T-helper 1 cell treated with Interleukin-12 subunit alpha and Interleukin-12 subunit beta and Interleukin-4 antibody, amounts not matched to agents 30 ng/mL and 1 ng/mL, for 36 hours (primary cell): ENCODE results near the gene AP3B1. TPM values are rescaled to one million over a fixed set of nuclear protein-coding genes. Genes with fewer than 3 reads are reported as not detected.

Experiments
- intact Hi-C: fragments of 100-400 bp; cut with micrococcal nuclease; formaldehyde crosslinking; loops from one replicate; pipeline ENCODE4 v1.15.1; 2024
- total RNA-seq: library from RNA; stranded (reverse); gene quantifications from 2 replicates; pipeline ENCODE4 v1.2.3, GENCODE V29; 2022

AP3B1 gene
- total RNA-seq, 1 donor from 2014 or later: 43.3 TPM

- intact Hi-C loops: no loop called here
Measured at GRCh38 chr5:77983482-77984199, 310.9 kb downstream of the AP3B1 start.

- intact Hi-C loops: no loop called here
Measured at GRCh38 chr5:77981820-77982219, 312.7 kb downstream of the AP3B1 start.

GRCh38 chr5:77974576-77974975, 319.9 kb downstream of the AP3B1 start:
- intact Hi-C loops: loop anchor here (5.0 kb wide), 1 partner anchor 332 kb away; no protein-coding TSS in a partner anchor

GRCh38 chr5:77973253-77973609, 321.3 kb downstream of the AP3B1 start:
- intact Hi-C loops: loop anchor here (5.0 kb wide), 1 partner anchor 331 kb away; no protein-coding TSS in a partner anchor

- intact Hi-C loops: loop anchor here (5.0 kb wide), 1 partner anchor 330 kb away; no protein-coding TSS in a partner anchor
Measured at GRCh38 chr5:77972469-77973252, 321.8 kb downstream of the AP3B1 start.

GRCh38 chr5:77971776-77972468, 322.6 kb downstream of the AP3B1 start:
- intact Hi-C loops: loop anchor here (5.0 kb wide), 1 partner anchor 330 kb away; no protein-coding TSS in a partner anchor

GRCh38 chr5:77970891-77971290, 323.6 kb downstream of the AP3B1 start:
- intact Hi-C loops: loop anchor here (5.0 kb wide), 1 partner anchor 329 kb away; no protein-coding TSS in a partner anchor

- intact Hi-C loops: no loop called here
Measured at GRCh38 chr5:77963795-77964194, 330.7 kb downstream of the AP3B1 start.

GRCh38 chr5:77960863-77961396, 333.6 kb downstream of the AP3B1 start:
- intact Hi-C loops: no loop called here

- intact Hi-C loops: no loop called here
Measured at GRCh38 chr5:77960305-77960704, 334.2 kb downstream of the AP3B1 start.

GRCh38 chr5:77958642-77959330, 335.7 kb downstream of the AP3B1 start:
- intact Hi-C loops: no loop called here

- intact Hi-C loops: no loop called here
Measured at GRCh38 chr5:77957931-77958521, 336.5 kb downstream of the AP3B1 start.

- intact Hi-C loops: no loop called here
Measured at GRCh38 chr5:77957516-77957915, 337.0 kb downstream of the AP3B1 start.

- intact Hi-C loops: no loop called here
Measured at GRCh38 chr5:77957081-77957480, 337.4 kb downstream of the AP3B1 start.

- intact Hi-C loops: no loop called here
Measured at GRCh38 chr5:77955577-77955976, 338.9 kb downstream of the AP3B1 start.

GRCh38 chr5:77953374-77953773, 341.1 kb downstream of the AP3B1 start:
- intact Hi-C loops: no loop called here

GRCh38 chr5:77952636-77953212, 341.8 kb downstream of the AP3B1 start:
- intact Hi-C loops: no loop called here
